GM19397 (cell line): ENCODE measurements around the gene MYT1.

ENCODE experiments used
- ATAC-seq: cut with Tn5 transposase; IDR thresholded peaks from one replicate; pipeline ENCODE4 v1.9.1; 2021; ENCODE audit warnings: mild to moderate bottlenecking, moderate library complexity; ENCODE audit not compliant: unreplicated experiment

The MYT1 gene

GRCh38 chr20:64188682-64189529 lies 24.7 kb downstream of the MYT1 start:
- ATAC-seq = no peak

DNA sequence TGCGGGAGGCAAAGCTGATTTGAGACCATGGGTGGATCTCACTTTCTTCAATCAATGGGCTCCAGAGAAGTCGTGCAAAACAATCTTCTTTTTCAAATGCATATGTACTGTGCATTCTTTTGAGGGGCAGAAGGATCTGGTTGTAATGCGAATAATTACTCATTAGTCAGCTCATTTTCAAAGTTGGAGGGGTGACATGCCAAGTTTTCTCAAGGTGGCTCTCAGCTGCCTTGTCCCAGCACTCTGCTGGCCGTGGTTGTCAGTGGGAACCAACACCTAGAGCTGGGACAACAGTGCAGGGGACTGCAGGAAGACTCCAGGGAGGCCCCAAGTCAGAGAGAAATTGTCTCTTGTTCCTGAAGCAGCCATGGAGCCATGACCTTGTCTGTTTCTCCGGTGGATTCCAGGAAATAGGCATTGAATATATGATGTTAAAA lies 25.3 kb downstream of the MYT1 start:
- no peak for ATAC-seq

- no peak for ATAC-seq
Measured at GRCh38 chr20:64189986-64190385, 25.7 kb downstream of the MYT1 start.

GRCh38 chr20:64191002-64191401 lies 26.8 kb downstream of the MYT1 start:
- ATAC-seq = no peak

- no peak for ATAC-seq
Measured at GRCh38 chr20:64192406-64192805, 28.2 kb downstream of the MYT1 start.

GRCh38 chr20:64193058-64193457 lies 28.8 kb downstream of the MYT1 start:
- ATAC-seq = no peak

- no peak for ATAC-seq
Measured at GRCh38 chr20:64194269-64194668, 30.0 kb downstream of the MYT1 start.

DNA sequence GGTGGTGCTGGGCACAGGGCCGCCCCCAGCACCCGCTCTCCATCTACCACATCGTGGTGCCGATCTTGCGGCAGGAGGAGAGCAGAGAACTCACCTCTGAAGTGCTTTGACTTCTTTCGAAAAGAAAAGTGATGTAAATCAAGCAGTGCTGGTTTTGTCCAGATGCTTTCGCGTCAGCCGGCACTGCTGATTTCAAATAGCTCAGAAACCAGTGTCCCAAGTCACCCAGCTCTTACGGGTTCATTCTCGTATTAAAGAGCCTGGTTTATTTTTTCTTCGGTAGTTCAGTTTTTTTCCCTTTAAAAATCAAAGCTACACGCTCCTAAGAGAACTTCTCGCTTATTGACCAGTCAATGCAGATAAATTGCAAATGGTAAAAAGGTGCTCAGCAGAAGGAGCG lies 32.1 kb downstream of the MYT1 start:
- no peak for ATAC-seq

DNA sequence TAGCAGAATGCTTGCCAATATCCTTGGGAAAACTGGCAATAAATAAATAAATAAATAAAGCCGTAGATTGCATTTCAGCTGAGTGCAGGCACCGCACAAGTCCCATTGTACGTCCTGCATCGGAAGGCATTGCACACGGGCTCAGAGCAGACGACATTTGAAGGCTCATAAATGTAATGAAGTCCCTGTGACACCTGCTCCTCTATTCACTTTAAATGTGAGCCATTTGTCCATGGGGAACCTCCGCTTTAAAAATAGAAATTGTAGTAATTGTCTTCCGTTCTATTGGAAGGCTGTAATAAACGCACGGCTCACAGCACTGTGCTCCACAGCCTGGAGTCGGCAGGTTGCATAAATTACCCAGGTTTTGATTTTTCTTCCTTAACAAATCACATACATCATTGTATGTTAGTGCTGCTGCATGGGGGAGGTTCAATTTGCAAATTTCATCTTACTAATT lies 32.6 kb downstream of the MYT1 start:
- no peak for ATAC-seq

- no peak for ATAC-seq
Measured at GRCh38 chr20:64198347-64198746, 34.1 kb downstream of the MYT1 start.

- no peak for ATAC-seq
Measured at GRCh38 chr20:64199395-64199794, 35.1 kb downstream of the MYT1 start.

DNA sequence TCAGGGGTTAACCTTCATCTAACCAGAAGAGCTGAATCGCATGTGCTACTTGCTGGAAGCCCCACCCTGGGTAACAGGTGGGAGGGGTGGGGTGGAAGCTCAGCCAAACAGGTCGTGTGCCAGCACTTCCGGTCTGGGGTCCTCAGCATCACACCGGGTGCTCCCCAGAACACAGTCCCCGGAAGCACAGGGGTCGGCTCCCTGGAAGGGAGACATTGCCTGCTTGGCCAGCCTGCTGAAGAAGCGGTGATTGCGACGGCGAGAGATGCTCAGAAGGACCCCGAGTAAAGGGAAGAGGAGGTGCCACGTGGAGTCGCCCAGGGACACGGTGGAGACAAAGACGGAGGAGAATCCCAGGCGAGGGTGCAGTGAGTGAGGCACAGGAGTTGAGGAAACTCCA lies 36.5 kb downstream of the MYT1 start:
- ATAC-seq = no peak

DNA sequence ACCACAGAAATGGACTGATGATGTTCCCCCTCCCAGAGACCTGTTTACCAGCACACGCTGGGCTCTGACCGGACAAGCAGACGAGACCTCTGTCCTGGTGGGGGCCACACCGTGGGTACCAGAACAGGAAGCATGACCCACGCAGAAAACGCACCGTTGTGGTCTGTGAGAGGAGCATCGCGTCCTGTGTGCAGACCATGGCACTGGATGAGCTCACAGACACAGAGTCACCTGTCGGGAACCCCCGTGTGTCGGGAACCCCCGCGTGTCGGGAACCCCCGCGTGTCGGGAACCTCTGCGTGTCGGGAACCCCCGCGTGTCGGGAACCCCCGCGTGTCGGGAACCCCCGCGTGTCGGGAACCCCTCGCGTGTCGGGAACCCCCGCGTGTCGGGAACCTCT lies 37.4 kb downstream of the MYT1 start:
- no peak for ATAC-seq

GRCh38 chr20:64203037-64203777 lies 39.0 kb downstream of the MYT1 start:
- no peak for ATAC-seq

DNA sequence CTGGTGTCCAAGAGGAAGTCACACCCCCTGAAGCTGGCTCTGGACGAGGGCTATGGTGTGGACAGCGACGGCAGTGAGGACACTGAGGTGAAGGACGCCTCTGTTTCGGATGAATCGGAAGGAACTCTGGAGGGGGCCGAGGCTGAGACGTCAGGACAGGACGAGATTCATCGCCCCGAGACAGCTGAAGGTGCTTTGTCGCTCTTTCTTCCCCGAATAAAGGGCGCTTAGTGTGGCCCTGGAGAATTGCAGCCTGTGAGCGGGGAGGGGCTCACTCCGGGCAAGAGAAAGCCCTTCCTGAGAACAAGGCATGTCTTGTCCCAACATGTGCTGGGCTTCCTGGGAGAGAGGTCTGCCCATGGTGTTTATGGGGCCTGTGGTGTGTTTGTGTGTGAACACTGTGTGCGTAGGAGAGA lies 41.4 kb downstream of the MYT1 start:
- no peak for ATAC-seq

DNA sequence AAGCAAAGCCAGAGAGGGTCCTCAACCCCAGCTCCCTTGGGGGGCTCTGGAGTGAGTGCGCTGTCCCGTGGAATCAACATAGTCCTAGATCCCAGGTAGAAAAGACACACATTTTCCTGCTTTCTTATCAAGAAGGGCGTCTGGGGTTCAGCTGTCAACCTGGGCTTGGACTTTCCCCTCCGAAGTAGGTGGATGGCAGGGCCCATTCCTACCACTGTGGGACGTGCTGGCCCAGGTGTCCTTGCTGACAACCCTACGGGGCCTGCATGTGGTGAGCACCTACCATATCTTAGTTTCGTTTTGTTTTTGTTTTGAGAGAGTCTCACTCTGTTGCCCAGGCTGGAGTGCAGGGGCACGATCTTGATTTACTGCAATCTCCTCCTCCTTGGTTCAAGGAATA lies 42.4 kb downstream of the MYT1 start:
- no peak for ATAC-seq

DNA sequence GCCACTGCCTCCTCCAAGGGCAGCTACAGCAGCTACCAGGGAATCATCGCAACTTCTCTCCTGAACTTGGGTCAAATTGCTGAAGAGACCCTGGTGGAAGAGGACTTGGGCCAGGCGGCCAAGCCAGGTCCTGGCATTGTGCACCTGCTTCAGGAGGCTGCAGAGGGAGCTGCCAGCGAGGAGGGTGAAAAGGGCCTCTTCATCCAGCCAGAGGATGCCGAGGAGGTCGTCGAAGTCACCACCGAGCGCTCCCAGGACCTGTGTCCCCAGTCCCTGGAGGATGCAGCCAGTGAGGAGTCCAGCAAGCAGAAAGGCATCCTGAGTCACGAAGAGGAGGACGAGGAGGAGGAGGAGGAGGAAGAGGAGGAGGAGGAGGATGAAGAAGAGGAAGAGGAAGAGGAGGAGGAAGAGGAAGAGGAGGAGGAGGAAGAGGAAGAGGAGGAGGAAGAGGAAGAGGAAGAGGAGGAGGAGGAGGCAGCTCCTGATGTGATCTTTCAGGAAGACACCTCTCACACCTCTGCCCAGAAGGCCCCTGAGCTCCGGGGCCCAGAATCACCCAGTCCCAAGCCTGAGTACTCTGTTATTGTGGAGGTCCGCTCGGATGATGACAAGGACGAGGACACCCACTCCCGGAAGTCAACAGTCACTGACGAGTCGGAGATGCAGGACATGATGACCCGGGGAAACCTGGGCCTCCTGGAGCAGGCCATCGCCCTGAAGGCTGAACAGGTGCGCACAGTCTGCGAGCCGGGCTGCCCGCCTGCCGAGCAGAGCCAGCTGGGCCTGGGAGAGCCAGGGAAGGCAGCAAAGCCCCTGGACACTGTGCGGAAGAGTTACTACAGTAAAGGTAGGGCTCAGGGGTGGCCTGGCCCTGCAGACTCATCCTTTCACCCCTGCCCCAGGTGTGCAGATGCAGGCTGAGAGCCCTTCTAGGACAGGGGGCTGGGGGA lies 43.7 kb downstream of the MYT1 start:
- ATAC-seq = no peak

DNA sequence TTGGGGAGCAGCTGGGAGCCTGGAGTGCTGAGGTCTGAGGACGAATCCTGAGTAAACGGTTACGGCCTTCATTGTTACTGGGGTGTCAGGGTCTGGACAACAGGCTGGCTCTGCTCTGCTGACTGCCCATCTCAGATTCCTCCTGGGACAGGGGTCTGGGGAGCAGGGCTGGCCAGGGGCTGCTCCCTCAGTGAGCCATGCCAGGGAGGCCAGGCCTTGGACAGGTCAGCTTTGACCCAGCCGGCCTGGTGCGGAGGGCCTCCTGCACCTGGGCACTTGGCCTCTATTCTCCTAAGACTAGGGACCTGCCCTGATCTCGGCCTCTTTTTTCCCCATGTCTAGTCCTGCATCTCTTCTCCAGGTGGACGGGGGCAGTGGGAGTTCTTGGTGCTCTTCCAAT lies 44.9 kb downstream of the MYT1 start:
- no peak for ATAC-seq

- no peak for ATAC-seq
Measured at GRCh38 chr20:64210656-64211369, 46.6 kb downstream of the MYT1 start.

DNA sequence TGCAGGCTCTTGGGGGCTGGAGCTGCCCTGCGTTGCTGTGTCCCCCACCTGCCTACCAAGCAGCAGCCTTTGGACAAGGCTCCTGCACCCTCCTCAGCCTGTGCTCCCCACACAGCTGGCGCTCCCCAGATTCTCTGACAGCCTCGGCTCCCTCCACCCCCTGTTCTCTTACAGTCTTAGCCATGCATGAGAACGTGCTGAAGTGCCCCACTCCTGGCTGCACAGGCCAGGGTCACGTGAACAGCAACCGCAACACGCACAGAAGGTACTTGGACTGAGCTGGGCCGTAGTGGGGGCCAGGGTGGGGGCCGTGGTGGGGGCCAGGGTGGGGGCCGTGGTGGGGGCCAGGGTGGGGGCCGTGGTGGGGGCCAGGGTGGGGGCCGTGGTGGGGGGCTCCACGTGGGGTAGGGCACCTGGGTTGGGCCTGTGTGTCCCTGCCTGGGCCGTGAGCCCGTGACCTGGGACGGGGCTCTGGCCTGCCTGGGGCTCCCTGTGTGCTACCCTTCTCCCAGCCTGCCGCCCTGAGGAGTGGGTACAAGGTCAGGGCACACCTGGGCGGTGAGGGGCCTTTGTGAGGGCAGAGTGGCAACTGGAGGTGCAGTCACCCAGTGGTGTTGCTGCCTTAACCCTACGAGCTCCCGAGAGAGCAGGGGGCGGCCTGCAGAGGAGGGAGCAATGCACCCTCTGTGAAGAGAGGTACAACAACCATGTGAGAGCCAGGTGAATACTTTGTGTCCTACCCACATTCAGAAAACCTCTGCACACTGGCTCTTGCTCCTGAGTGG lies 47.8 kb downstream of the MYT1 start:
- ATAC-seq = no peak
